K562 (cell line): Measurements from ENCODE around the gene VPS16. TPM values are rescaled to one million over a fixed set of nuclear protein-coding genes. Genes with fewer than 3 reads are reported as not detected.

Experiments
- CBFA2T3 ChIP-seq: fragments of 450-650 bp; IDR thresholded peaks from 2 replicates; pipeline ENCODE4 v1.6.1; 2017
- CCNT2 ChIP-seq: IDR thresholded peaks from 2 replicates; pipeline ENCODE4 v1.6.1; 2011; ENCODE audit warnings: borderline replicate concordance, low read depth, mild to moderate bottlenecking, moderate library complexity, mixed read lengths, low read length; ENCODE audit not compliant: insufficient read length; ENCODE audit errors: extremely low read depth
- CTCF ChIP-seq, 3 experiments: IDR thresholded peaks in 2 of 3; conservative IDR thresholded peaks in 1 of 3; 2 replicates each; pipeline ENCODE4 v1.5.1; 2011 to 2012; ENCODE audit warnings: low read length in 3 of 3, mild to moderate bottlenecking in 3 of 3, control low read depth in 2 of 3, improper control_type of control experiment in 1 of 3, inconsistent platforms in 1 of 3, low read depth in 1 of 3, mixed read lengths in 1 of 3, moderate library complexity in 1 of 3; ENCODE audit not compliant: insufficient read depth in 2 of 3
- PTBP1 ChIP-seq: fragments of 200-400 bp; formaldehyde crosslinking; IDR thresholded peaks from 2 replicates; pipeline ENCODE4 v1.6.1; 2017; ENCODE audit warnings: low read depth, low read length
- WHSC1 ChIP-seq: IDR thresholded peaks from one replicate; pipeline ENCODE4 v1.6.1; 2012; ENCODE audit warnings: low read length, control low read depth, inconsistent platforms
- ZFP91 ChIP-seq: sonication (generic); formaldehyde crosslinking; IDR thresholded peaks from 2 replicates; pipeline ENCODE4 v1.8.0; 2022; ENCODE audit warnings: mild to moderate bottlenecking, missing genetic modification reagents
- polyA plus RNA-seq, 8 experiments: library from polyadenylated mRNA; depleted of rRNA in 4 of 8; stranded (reverse) in 5 of 8; unstranded in 3 of 8; fragments of >200 nt; fragmentation: Nextera tagmentation in 2 of 8; fragmentation: Illumina TruSeq in 1 of 8; extraction: Ambion mirVana in 2 of 8; extraction: Trizol in 1 of 8; gene quantifications; 2 replicates each; pipeline versions ENCODE4 v1.2.1 to v1.2.3, GENCODE V29; 2011 to 2014; ENCODE audit warnings: inconsistent platforms in 1 of 8, missing spikeins in 1 of 8
- total RNA-seq, 7 experiments: library from RNA; depleted of rRNA in 6 of 7; stranded (reverse); fragments of >200 nt in 6 of 7; fragmentation: Illumina TruSeq in 2 of 7; extraction: Trizol in 2 of 7; gene quantifications; 2 replicates each; pipeline versions ENCODE4 v1.2.1 to v1.2.3, GENCODE V29; 2011 to 2021; ENCODE audit warnings: low replicate concordance in 1 of 7
- TF ChIP-seq, protein P1 (sequence below): fragments of 150-350 bp; conservative IDR thresholded peaks from 2 replicates; pipeline ENCODE4 v1.6.1; 2014; ENCODE audit warnings: low read length
- TF ChIP-seq, protein P2 (sequence below), 2 experiments: fragments of 450-650 bp; formaldehyde crosslinking in 1 of 2; IDR thresholded peaks; 2 replicates each; pipeline versions ENCODE4 v1.4.0 to v1.6.1; 2014 to 2020; ENCODE audit warnings: mild to moderate bottlenecking in 2 of 2, borderline replicate concordance in 1 of 2, low read depth in 1 of 2

VPS16 gene
- total and polyA plus RNA-seq, 9 of the 15 experiments (the other 6 are each of a cell fraction or from before 2014, with no cell fraction given): 6.8 to 24.7 (median 14.0) TPM

DNA sequence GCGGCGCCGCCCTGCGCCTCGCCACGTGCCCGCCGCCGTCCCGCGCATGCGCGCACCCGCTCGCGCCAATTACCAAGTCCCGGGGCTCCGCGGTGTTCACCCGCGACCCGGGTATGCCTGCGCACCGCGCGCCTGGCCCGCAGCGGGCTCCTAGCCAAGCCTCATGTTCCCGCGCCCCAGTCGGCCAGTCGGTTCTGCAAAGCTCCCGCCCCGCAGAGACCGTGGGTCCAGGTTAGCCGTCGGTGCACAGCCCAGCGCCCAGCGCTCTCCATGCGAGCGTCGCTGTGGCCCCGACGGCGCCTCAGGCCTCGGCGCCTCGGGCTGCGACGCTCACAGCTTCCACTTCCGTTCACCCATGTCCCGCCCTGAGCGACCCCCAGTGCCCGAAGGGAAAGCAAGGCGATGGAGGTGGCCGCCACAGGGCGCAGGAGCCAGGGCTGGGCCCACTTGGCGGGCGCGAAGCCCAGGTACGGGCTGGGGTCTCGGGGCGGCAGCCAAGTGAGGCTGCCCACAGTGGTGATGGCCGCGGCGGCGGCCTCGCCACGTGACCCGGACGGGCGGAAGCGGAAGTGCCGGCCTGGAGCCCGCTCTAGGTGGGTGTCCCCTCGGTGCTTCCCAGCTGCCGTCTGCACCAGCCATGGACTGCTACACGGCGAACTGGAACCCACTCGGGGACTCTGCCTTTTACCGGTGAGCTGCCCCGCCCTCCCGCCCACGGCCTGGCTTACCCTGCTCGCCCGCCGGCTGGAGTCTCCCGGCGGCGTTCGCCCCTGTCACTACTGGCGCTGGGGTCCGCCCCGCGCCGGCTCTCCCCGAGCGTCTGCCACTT lies at the start of gene VPS16, which contains the start of gene PCED1A (continued):
- TF ChIP-seq CTCF (IDR thresholded peaks at IDR 0.05 in 2 of 3, conservative IDR thresholded peaks at IDR 0.05 in 1 of 3; ENCODE audit: insufficient read depth in 2 of 3, low read depth in 1 of 3, low read length in 3 of 3): no peak
- TF ChIP-seq CCNT2: peak; percentile 39
- TF ChIP-seq CBFA2T3: 0 out of 2 replicates have a peak, but pooled peaks have one; percentile 3
- TF ChIP-seq, protein P1, sequence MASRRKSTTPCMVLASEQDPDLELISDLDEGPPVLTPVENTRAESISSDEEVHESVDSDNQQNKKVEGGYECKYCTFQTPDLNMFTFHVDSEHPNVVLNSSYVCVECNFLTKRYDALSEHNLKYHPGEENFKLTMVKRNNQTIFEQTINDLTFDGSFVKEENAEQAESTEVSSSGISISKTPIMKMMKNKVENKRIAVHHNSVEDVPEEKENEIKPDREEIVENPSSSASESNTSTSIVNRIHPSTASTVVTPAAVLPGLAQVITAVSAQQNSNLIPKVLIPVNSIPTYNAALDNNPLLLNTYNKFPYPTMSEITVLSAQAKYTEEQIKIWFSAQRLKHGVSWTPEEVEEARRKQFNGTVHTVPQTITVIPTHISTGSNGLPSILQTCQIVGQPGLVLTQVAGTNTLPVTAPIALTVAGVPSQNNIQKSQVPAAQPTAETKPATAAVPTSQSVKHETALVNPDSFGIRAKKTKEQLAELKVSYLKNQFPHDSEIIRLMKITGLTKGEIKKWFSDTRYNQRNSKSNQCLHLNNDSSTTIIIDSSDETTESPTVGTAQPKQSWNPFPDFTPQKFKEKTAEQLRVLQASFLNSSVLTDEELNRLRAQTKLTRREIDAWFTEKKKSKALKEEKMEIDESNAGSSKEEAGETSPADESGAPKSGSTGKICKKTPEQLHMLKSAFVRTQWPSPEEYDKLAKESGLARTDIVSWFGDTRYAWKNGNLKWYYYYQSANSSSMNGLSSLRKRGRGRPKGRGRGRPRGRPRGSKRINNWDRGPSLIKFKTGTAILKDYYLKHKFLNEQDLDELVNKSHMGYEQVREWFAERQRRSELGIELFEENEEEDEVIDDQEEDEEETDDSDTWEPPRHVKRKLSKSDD: 0 out of 2 replicates have a peak, but pooled peaks have one; percentile 45
- TF ChIP-seq WHSC1: no peak
- TF ChIP-seq ZFP91 (CRISPR knock-in tag): no peak
- no peak for TF ChIP-seq PTBP1
- TF ChIP-seq, protein P2, sequence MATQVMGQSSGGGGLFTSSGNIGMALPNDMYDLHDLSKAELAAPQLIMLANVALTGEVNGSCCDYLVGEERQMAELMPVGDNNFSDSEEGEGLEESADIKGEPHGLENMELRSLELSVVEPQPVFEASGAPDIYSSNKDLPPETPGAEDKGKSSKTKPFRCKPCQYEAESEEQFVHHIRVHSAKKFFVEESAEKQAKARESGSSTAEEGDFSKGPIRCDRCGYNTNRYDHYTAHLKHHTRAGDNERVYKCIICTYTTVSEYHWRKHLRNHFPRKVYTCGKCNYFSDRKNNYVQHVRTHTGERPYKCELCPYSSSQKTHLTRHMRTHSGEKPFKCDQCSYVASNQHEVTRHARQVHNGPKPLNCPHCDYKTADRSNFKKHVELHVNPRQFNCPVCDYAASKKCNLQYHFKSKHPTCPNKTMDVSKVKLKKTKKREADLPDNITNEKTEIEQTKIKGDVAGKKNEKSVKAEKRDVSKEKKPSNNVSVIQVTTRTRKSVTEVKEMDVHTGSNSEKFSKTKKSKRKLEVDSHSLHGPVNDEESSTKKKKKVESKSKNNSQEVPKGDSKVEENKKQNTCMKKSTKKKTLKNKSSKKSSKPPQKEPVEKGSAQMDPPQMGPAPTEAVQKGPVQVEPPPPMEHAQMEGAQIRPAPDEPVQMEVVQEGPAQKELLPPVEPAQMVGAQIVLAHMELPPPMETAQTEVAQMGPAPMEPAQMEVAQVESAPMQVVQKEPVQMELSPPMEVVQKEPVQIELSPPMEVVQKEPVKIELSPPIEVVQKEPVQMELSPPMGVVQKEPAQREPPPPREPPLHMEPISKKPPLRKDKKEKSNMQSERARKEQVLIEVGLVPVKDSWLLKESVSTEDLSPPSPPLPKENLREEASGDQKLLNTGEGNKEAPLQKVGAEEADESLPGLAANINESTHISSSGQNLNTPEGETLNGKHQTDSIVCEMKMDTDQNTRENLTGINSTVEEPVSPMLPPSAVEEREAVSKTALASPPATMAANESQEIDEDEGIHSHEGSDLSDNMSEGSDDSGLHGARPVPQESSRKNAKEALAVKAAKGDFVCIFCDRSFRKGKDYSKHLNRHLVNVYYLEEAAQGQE (IDR thresholded peaks at IDR 0.05; ENCODE audit: borderline replicate concordance): peak; percentile 49; the same call in 1 of the 2 replicates
- TF ChIP-seq, protein P2 (CRISPR knock-in tag; IDR thresholded peaks at IDR 0.05; ENCODE audit: low read depth): peak; percentile 50; the same call in 1 of the 2 replicates
